GM12878 (cell line): Measurements from ENCODE around the gene VCPKMT. TPM values are rescaled to one million over a fixed set of nuclear protein-coding genes. Genes with fewer than 3 reads are reported as not detected.

Source experiments
- MEF2A ChIP-seq: IDR thresholded peaks from 2 replicates; pipeline ENCODE4 v1.6.1; 2011; ENCODE audit warnings: low read depth, mild to moderate bottlenecking, low read length, moderate library complexity; ENCODE audit not compliant: insufficient read depth
- RAD21 ChIP-seq: IDR thresholded peaks from 2 replicates; pipeline ENCODE4 v1.6.1; 2011; ENCODE audit warnings: mild to moderate bottlenecking, low read depth, low read length, moderate library complexity; ENCODE audit not compliant: insufficient read depth
- SMAD1 ChIP-seq: fragments of 450-650 bp; IDR thresholded peaks from 2 replicates; pipeline ENCODE4 v1.6.1; 2018; ENCODE audit warnings: mild to moderate bottlenecking, low read depth; ENCODE audit not compliant: partially characterized antibody
- TBL1XR1 ChIP-seq: IDR thresholded peaks from 2 replicates; pipeline ENCODE4 v1.6.1; 2012; ENCODE audit warnings: low read depth, low read length, improper control_type of control experiment
- polyA plus RNA-seq, 11 experiments: library from polyadenylated mRNA; depleted of rRNA in 4 of 11; unstranded in 6 of 11; stranded (reverse) in 5 of 11; fragments of >200 nt; fragmentation: Nextera tagmentation in 4 of 11; fragmentation: Illumina TruSeq in 1 of 11; extraction: Ambion mirVana in 4 of 11; extraction: Trizol in 1 of 11; gene quantifications; 1 replicate in 1 of 11; 2 replicates in 10 of 11; pipeline versions ENCODE4 v1.2.1 to v1.2.3, GENCODE V29; 2011 to 2016; ENCODE audit warnings: inconsistent platforms in 2 of 11, missing spikeins in 2 of 11, low read depth in 1 of 11
- total RNA-seq, 4 experiments: library from RNA; depleted of rRNA in 3 of 4; stranded (reverse); fragments of >200 nt in 3 of 4; fragmentation: Illumina TruSeq in 1 of 4; extraction: Trizol in 1 of 4; gene quantifications; 2 replicates each; pipeline versions ENCODE4 v1.2.1 to v1.2.3, GENCODE V29; 2013 to 2021
- TF ChIP-seq, protein P1 (sequence below): fragments of 450-650 bp; IDR thresholded peaks from 2 replicates; pipeline ENCODE4 v1.6.1; 2017; ENCODE audit warnings: mild to moderate bottlenecking, moderate library complexity
- TF ChIP-seq, protein P2 (sequence below): fragments of 150-350 bp; IDR thresholded peaks from 2 replicates; pipeline ENCODE4 v1.6.1; 2014; ENCODE audit warnings: mild to moderate bottlenecking, low read depth, low read length

VCPKMT gene
- total and polyA plus RNA-seq, 10 of the 15 experiments (the other 5 are each of a cell fraction or from before 2014, with no cell fraction given), result 8.5 to 18.4 (median 12.8) TPM

- TF ChIP-seq, protein P1, sequence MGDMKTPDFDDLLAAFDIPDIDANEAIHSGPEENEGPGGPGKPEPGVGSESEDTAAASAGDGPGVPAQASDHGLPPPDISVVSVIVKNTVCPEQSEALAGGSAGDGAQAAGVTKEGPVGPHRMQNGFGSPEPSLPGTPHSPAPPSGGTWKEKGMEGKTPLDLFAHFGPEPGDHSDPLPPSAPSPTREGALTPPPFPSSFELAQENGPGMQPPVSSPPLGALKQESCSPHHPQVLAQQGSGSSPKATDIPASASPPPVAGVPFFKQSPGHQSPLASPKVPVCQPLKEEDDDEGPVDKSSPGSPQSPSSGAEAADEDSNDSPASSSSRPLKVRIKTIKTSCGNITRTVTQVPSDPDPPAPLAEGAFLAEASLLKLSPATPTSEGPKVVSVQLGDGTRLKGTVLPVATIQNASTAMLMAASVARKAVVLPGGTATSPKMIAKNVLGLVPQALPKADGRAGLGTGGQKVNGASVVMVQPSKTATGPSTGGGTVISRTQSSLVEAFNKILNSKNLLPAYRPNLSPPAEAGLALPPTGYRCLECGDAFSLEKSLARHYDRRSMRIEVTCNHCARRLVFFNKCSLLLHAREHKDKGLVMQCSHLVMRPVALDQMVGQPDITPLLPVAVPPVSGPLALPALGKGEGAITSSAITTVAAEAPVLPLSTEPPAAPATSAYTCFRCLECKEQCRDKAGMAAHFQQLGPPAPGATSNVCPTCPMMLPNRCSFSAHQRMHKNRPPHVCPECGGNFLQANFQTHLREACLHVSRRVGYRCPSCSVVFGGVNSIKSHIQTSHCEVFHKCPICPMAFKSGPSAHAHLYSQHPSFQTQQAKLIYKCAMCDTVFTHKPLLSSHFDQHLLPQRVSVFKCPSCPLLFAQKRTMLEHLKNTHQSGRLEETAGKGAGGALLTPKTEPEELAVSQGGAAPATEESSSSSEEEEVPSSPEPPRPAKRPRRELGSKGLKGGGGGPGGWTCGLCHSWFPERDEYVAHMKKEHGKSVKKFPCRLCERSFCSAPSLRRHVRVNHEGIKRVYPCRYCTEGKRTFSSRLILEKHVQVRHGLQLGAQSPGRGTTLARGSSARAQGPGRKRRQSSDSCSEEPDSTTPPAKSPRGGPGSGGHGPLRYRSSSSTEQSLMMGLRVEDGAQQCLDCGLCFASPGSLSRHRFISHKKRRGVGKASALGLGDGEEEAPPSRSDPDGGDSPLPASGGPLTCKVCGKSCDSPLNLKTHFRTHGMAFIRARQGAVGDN, result peak; percentile 91
- TF ChIP-seq MEF2A (no peak), SMAD1 (peak; percentile 76), TBL1XR1 (peak; percentile 86; the same call in 1 of the 2 replicates), RAD21 (peak; percentile 50; the same call in 1 of the 2 replicates)
- TF ChIP-seq, protein P2, sequence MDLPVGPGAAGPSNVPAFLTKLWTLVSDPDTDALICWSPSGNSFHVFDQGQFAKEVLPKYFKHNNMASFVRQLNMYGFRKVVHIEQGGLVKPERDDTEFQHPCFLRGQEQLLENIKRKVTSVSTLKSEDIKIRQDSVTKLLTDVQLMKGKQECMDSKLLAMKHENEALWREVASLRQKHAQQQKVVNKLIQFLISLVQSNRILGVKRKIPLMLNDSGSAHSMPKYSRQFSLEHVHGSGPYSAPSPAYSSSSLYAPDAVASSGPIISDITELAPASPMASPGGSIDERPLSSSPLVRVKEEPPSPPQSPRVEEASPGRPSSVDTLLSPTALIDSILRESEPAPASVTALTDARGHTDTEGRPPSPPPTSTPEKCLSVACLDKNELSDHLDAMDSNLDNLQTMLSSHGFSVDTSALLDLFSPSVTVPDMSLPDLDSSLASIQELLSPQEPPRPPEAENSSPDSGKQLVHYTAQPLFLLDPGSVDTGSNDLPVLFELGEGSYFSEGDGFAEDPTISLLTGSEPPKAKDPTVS, result no peak
Observed at GRCh38 chr14:50062438-50063085, 53.8 kb downstream of the VCPKMT start (continued).
